NCI-H1436 (cell line): ENCODE data around the gene TAS2R40.
"Not testable (repeated sequence)": the region's sequence is repeated elsewhere in the genome, so short reads cannot be mapped to it uniquely, and the experiment has no call there.

Source experiments
- DNase-seq: peaks from one replicate; lab custom pipeline; 2025; lab: John Stamatoyannopoulos, UW

The TAS2R40 gene

GRCh38 chr7:143221737-143222136, at the start of gene TAS2R40:
Gene TAS2R40, plus strand, starts transcription at chr7:143222037. Its CDS starts 42 bp downstream, at chr7:143222079.
- DNase-seq = no peak

DNA sequence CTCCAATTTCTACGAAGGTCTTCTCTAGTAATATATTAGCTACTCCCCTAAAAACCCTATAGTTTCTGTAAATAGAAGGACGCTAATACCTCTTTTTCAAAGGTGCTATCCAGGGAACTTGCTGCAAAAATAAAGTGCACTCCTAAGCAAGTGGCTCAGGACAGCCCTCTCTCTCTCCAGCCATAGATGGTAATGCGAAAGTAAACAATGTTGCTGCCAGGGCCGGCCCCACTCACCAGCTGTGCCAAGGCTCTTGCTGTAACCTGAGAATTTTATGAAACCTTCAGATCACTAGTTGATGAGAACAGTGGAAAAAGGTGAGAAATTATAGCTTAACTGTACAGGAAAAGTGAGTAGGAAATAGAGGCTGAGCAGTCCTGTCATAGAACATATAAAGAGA, 49.5 kb upstream of the TAS2R40 start:
- DNase-seq = no peak

DNA sequence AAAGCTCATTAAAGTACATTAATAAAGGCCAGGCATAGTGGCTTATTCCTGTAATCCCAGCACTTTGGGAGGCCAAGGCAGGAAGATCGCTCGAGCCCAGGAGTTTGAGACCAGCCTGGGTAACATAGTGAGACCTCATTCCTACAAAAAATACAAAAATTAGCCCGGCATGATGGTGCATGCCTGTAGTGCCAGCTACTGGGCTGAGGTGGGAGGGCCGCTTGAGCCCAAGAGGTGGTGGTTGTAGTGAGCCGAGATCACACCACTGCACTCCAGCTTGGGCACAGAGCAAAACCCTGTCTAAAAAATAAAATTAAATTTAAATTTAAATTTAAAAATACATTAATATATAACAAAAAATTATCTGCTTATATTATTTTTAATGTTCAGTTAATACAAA, 45.7 kb upstream of the TAS2R40 start:
- DNase-seq = no peak

- DNase-seq = no peak
Measured at GRCh38 chr7:143177374-143178119, 44.3 kb upstream of the TAS2R40 start.

DNA sequence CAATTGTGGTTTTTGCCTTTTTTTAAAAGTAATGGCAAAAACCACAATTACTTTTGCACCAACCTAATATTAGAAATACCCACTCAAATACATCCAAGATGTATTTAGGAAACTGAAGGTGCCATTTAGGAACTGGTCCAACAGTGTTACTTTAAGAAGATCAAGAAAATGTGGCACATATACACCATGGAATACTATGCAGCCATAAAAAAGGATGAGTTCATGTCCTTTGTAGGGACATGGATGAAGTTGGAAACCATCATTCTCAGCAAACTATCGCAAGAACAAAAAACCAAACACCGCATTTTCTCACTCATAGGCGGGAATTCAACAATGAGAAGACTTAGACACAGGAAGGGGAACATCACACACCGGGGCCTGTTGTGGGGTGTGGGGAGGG, 41.1 kb upstream of the TAS2R40 start:
- DNase-seq = not testable (repeated sequence)

DNA sequence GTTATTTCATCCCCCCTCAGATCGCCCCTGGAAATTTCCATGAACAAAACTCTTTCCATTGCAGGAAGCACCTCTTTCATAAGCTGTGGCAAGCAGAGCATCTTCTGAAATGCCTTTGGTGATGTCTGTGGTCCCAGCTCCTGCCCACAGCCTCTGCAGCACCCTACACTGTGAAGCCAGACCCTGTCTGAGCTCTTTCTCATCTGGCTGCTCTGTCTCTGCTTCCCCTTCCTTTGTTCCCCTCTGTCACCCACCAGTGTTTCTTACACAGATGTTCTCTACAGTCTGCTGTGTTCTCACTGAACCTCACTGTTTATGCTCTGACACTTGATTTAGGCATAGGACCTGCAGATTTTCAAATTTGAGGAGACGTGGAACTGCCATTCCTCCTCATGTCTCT, 40.5 kb upstream of the TAS2R40 start:
- no peak for DNase-seq

- no peak for DNase-seq
Measured at GRCh38 chr7:143183024-143183423, 38.8 kb upstream of the TAS2R40 start, which contains the start of gene TAS2R39. Gene TAS2R39, plus strand, starts transcription at chr7:143183419. Its CDS starts 0 bp downstream, at chr7:143183419.

DNA sequence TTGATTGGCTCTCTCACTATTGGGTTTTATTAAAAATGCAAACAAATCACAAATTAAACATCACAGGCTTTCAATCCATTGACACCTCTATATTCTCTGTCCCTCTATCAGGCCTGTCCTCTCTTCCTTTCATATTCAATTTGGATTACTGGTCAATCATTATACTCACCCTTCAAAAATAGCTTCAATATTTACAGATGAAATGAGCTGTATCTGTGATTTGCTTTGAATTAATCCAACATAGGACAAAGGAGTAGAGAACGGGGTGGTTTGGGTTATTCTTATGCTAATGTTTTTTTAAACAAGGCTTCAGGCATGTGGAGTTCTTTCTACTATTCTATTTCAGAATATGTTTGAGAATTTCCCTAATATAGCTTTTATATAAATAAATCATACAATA, 36.3 kb upstream of the TAS2R40 start:
- no peak for DNase-seq

DNA sequence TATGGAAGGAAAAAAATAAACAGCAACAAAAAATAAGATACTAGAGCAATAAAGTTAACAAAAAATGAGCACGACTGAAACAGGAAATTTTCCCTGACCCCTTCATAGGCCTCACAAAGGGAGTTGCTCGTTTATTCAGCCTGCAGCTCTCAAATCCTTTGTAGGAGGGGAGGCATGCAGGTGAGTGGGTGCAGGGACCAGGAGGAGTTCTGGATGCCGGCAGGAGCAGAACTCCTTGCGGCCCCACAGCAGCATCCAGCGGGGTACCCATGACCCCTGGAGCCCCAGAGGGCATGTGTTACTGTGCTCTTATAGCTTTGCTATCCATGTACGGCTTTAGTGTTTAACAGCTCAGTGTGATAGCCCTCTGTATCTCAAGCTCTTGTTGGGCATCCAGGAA, 32.8 kb upstream of the TAS2R40 start:
- DNase-seq = no peak

DNA sequence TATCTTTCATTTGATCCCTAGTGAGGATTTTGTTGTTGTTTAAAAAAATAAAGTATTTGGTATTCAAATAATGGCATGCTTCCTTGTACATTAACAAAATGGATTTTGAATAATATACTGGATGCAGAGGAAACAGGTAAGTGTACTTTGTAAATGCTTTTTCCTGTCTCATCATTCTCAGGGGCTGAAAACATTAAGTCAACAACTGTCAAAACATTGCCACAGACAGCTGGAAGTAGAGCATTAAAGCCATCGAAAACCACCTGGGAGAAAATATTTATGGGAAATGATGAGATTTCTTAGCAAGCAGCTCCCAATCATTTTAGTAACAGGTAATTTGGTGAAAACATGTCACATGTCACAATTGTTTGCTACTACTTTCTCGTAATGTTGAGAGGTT, 28.0 kb upstream of the TAS2R40 start:
- no peak for DNase-seq

DNA sequence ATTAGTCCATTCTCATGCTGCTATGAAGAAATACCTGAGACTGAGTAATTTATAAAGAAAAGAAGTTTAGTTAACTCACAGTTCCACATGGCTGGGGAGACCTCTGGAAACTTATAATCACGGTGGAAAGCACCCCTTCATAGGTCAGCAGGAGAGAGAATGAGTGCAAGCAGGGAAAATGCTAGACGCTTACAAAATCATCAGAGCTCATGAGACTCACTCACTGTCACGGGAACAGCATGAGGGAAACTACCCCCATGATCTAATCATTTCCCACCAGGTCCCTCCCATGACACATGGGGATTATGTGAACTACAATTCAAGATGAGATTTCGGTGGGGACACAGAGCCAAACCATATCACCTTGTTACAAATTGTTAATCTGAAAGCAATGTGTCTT, 22.8 kb upstream of the TAS2R40 start:
- no peak for DNase-seq

DNA sequence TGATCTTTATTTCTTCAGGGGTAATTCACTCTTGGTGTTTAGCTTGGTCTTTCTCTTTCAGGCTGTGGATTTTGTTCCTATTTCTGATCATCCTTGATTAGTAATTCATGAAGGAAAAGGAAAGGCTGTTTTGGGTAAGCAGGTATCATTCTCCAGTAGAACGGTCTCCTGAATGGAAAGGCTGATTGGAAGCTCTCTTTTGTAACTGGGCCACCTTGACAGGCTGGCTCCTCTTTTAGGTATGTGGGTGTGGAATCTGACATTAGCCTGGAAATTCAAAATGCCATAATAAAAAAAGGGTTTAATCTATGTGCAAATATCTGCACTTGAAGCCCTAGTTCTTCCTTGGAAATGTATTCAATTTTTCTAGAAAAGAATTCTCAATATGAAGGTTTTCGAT, 19.7 kb upstream of the TAS2R40 start:
- no peak for DNase-seq

DNA sequence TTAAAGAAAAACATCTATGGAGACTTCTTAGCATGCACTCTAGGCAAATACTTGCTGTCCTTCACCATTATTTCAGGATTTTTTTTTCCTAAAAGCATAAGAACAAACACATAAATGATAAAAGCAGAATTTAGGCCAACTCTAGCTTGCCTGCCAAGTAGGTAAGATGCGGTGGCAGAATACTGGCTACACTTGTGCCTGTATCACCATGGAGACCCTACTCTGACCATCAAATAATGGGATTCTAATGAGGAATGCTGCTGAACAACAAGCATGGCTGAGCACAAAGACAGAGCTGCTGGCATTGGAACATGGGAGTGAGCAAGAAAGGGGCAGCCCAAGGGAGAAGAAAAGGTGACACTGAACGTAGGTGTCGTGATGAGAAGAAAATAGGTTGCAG, 18.5 kb upstream of the TAS2R40 start:
- DNase-seq = no peak

DNA sequence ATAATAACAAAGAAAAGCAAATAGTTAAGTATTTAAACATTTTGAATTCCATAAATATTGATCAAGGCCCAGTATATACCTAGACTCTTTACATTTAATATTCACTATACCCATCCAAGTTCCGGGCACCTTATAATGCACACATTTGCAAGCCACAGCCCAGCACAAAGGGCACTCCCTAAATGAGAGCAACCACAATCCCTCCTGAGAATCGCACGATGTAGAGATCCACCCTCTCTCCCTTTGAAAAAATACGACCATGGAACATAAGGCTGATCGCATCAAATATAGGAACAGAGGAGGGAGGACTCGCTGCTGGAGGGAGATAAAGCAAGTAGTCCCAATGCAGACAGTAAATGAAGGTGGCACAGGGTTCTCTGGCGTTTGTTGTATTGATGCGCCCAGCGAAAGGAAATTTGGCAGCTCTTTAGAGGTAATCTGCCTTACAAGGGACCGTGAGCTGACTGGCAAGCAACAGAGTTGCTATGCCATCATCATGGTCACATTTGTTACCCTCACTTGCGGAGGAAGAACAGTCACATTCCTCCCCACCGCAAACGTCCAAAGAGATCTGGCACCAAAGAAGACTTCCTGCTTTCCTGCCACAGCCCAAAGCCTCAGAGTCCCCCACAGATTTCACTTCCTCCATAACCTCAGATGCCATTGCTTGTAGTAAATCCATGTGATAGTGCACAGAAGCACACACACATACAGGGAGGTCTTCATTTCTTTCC, 16.1 kb upstream of the TAS2R40 start:
- DNase-seq = no peak

- DNase-seq = no peak
Measured at GRCh38 chr7:143210541-143210940, 11.3 kb upstream of the TAS2R40 start.

DNA sequence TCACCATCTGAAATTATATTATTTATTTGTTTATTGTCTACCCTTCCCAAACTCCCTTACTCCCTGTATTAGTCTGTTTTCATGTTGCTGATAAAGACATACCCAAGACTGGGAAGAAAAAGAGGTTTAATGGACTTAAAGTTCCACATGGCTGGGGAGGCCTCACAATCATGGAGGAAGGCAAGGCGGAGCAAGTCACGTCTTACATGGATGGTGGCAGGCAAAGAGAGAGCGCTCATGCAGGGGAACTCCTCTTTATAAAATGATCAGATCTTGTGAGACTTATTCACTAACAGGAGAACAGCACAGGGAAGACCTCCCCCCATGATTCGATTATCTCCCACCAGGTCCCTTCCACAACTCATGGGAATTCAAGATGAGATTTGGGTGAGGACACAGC, 8.4 kb upstream of the TAS2R40 start:
- not testable (repeated sequence) for DNase-seq

- peak; percentile 68 for DNase-seq
Measured at GRCh38 chr7:143214789-143215679, 6.8 kb upstream of the TAS2R40 start.

- no peak for DNase-seq
Measured at GRCh38 chr7:143216151-143216550, 5.7 kb upstream of the TAS2R40 start.

DNA sequence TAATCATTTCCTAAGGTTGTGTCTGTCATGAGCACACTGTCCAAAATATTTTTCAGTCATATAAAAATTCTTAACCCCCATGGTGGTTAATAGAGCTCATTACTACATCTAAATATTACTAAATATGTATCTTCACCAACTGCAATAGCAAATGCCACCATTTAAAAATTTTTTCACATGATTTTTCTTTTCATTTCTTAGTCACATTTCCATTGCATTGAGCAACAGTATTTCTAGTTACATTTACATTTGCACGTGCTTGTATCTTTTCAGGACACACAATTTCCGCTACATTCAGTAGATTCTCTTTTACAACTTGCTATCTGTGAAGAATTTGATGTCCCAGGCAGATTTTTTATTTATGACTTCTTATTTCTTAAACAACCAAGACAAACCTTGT, 5.2 kb upstream of the TAS2R40 start:
- no peak for DNase-seq

DNA sequence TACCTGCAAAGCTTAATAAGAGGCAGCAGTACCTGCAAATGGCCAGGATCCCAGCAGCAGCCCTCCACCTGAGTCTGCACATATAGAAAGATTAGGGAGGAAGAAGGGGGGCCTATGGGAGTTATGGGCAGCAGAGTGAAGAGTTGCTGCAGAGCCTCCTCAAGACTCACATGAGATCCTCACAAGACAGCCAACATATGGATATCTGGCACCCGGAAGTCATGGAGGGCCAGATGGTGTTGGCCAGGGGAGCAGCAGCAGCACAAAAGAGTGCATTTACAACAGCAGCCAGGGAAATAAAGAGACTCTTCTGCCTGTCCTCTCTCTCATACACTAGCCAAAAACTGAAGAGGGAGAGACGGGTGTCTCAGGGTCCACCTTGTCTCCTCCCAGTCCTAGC, 4.0 kb upstream of the TAS2R40 start:
- DNase-seq = no peak

DNA sequence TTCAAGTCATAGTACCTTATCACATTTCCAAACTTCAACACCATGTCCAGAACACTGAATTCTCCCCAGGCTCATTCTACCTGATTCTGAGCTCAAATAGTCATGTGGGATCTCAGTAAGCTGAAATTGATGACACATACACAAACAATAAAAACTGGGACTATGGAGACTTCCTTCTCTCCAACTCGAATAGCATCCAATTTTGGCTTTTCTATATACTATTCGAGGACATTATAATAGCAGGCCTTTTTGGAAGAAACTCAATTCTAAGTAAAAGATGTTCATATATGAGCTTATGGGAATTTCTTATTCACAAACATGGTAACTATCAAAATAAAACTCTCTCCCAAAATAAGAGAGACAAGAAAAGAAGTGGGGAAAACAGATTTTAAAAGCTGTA, 551 bp upstream of the TAS2R40 start:
- no peak for DNase-seq

- no peak for DNase-seq
Measured at GRCh38 chr7:143222782-143223181, 945 bp downstream of the TAS2R40 start.

DNA sequence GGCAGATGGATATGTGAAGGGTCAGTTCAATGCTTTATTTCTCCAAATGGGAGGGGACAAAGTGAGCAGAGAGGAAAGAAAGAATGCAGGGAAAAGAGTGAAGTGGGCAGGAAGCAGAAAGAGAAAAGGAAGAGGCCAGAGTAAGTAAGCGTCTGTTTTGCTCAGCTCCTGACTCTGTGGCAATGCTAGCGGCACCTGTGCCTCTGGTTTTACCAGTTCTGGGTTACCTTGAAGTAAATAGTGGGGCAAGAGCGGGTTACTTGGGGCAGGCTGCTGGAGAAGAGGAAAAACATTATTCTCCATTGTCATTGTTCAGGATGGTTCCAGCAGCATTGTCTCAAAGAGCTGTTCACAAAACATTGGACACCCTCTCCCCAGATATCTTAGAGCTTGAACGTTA, 1.9 kb downstream of the TAS2R40 start:
- no peak for DNase-seq
